Measurements from ENCODE around the gene GNB1. TPM values are rescaled to one million over a fixed set of nuclear protein-coding genes. Genes with fewer than 3 reads are reported as not detected.

Gene GNB1
- total RNA-seq, 1 donor from 2014 or later: 159 TPM

DNA sequence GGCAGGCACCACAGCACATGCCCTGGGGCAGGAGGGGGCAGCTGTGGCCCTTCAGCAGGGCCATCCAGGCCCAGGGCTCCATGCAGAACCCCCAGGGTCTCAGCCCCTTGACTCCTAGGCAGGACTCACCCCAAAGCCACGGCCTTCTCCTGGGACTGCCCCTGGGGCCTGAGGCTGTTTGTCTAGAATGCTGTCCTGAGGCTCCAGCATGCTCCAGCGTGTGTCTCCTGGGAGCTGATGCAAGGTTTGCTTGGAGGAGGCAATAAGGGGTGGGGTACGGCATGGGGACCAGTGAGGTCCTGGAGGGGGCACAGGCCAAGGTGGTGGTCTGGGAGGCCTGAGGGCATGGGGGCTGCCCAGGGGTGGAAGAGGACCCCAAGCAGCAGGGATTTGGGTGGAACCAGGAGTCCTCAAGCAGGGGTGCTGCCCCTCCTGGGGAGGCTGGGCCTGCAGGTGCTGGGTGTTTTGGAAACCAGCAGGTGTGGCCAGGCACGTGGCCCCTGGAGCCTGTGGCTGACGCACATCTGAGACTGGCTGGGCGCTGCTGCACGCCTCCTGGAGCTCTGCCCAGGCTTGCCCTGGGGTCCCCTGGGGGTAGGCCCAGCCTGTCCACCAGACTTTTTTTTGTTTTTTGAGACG lies 16.3 kb upstream of the GNB1 start:
- TF ChIP-seq POLR2AphosphoS5 (IDR thresholded peaks at IDR 0.05; ENCODE audit: insufficient read depth in 1 of 2, low read depth in 1 of 2) (no peak), POLR2A (IDR thresholded peaks at IDR 0.05) (no peak), CTCF (IDR thresholded peaks at IDR 0.05) (no peak)
- H3K4me3 ChIP-seq: no peak overlapping the region
- H3K27ac ChIP-seq: no peak overlapping the region
- intact Hi-C loops (cut with DNase I): loop anchor here (5.0 kb wide), 1 partner anchor 130 kb away; the partner anchor contains the start of gene NADK
- no peak for DNase-seq (ENCODE audit: extremely low spot score in 2 of 2)
- H3K36me3 ChIP-seq: no peaks in the 10 kb centered on the region
- peaks cover 37% of the 10 kb centered on the region for H3K4me1 ChIP-seq
- no peaks in the 10 kb centered on the region for H3K9me3 ChIP-seq
- no peaks in the 10 kb centered on the region for H3K27me3 ChIP-seq

DNA sequence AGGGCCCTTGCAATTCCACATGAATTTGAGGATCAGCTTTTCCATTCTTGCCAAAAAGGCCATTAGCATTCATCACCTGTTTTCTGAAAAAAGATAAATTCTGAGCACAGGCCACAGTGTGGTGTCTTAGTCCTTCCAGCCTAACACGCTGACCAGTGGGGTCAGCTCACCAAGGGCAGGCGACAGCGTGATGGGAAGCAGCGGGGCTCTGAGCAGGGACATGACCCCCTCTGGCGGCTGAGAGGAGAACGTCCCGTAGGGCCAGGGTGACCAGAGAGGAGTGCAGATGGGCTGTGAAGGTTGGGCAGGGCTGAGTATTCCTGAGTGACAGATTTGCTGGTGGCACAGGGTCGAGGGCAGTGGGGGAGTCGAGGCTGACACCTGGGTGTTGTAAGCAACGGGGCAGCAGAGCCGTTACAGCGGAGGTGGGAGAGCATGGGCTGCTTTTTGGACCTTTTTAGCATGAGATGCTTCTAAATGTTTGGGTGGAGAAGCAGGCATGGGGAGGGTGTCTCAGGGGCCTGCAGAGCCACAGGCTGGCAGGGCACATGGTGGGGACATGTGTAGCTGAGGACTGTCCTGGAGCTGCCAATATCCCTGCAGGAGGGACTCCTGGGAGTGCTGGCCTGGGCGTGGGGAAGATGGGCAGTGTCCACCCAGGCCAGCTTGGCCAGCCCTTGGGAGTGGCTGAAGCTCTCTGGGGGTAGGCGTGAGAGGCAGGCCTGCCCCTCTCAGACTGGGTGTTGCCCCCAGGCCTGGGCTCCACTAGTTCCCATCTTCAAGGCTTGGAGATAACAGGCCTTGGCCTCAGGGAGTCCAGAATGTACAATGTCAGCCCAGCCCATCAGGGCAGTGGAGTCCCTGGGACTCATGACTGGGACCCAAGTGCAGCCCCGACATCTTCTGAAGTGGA lies 15.6 kb upstream of the GNB1 start:
- no peaks in the 10 kb centered on the region for H3K36me3 ChIP-seq
- intact Hi-C loops (cut with DNase I): loop anchor here (5.0 kb wide), 1 partner anchor 129 kb away; the partner anchor contains the start of gene NADK
- peaks cover 37% of the 10 kb centered on the region for H3K4me1 ChIP-seq
- no peak for DNase-seq (ENCODE audit: extremely low spot score in 2 of 2)
- H3K27me3 ChIP-seq: no peaks in the 10 kb centered on the region
- peak overlapping the region; percentile 39 for H3K27ac ChIP-seq
- H3K9me3 ChIP-seq: no peaks in the 10 kb centered on the region
- no peak overlapping the region for H3K4me3 ChIP-seq
- TF ChIP-seq CTCF (IDR thresholded peaks at IDR 0.05): peak; percentile 82 to 88 (median 85)
- TF ChIP-seq POLR2AphosphoS5 (IDR thresholded peaks at IDR 0.05; ENCODE audit: insufficient read depth in 1 of 2, low read depth in 1 of 2): peak; percentile 41 to 55
- TF ChIP-seq POLR2A (IDR thresholded peaks at IDR 0.05): no peak

- Histone ChIP-seq H3K27me3 (no peaks in the 10 kb centered on the region), H3K36me3 (no peaks in the 10 kb centered on the region), H3K4me1 (peaks cover 24% of the 10 kb centered on the region), H3K9me3 (no peaks in the 10 kb centered on the region), H3K27ac (no peak overlapping the region), H3K4me3 (no peak overlapping the region)
- intact Hi-C loops (cut with DNase I): no loop called here
- no peak for DNase-seq (ENCODE audit: extremely low spot score in 2 of 2)
- no peak for TF ChIP-seq POLR2A (IDR thresholded peaks at IDR 0.05)
- no peak for TF ChIP-seq POLR2AphosphoS5 (IDR thresholded peaks at IDR 0.05; ENCODE audit: insufficient read depth in 1 of 2, low read depth in 1 of 2)
- no peak for TF ChIP-seq CTCF (IDR thresholded peaks at IDR 0.05)
Observed at GRCh38 chr1:1903224-1903623, 12.3 kb upstream of the GNB1 start.

DNA sequence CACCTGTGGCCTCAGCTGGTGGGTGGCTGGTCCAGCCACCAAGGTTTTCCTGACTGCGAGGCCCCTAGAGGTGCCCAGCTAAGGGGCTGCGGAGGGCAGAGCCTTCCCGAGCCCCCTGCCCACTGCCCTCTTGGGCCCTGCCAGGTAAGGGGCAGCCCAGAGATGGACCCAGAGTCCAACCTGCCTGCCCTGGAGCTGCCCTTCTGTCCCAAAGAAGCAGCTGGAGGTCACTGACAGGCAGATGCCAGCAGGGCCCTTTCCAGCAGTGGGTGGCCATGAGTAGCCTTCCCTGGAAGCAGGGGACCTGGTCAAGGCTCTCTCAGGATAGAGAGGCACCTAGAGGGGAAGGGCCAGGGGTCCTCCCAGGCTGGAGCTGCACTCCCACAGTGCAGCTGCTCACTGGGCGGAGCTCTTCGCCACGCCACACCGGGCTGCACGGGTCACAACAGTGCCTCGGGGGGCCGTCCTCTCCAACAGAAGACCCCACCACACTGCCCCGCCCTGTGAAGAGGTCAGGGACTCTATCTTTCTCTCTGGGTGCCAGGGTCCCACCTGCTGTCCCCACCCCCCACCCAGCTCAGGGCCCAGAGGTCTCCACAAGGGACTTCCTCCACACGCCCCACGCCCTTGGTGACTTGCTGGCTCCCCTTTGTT lies 10.9 kb upstream of the GNB1 start:
- TF ChIP-seq POLR2AphosphoS5 (IDR thresholded peaks at IDR 0.05; ENCODE audit: insufficient read depth in 1 of 2, low read depth in 1 of 2): no peak
- TF ChIP-seq POLR2A (IDR thresholded peaks at IDR 0.05): no peak
- no peak for TF ChIP-seq CTCF (IDR thresholded peaks at IDR 0.05)
- intact Hi-C loops (cut with DNase I): no loop called here

More for the DNA sequence above, 10.9 kb upstream of the GNB1 start:
- no peaks in the 10 kb centered on the region for H3K9me3 ChIP-seq
- peaks cover 10% of the 10 kb centered on the region for H3K4me1 ChIP-seq
- no peak for DNase-seq (ENCODE audit: extremely low spot score in 2 of 2)
- H3K36me3 ChIP-seq: no peaks in the 10 kb centered on the region
- no peak overlapping the region for H3K27ac ChIP-seq
- H3K4me3 ChIP-seq: no peak overlapping the region
- no peaks in the 10 kb centered on the region for H3K27me3 ChIP-seq

Data from vagina (tissue), 2 donors.